Measurements from ENCODE around the gene TGIF1. TPM values are rescaled to one million over a fixed set of nuclear protein-coding genes. Genes with fewer than 3 reads are reported as not detected.

TGIF1 gene
- total and polyA plus RNA-seq, 2 of the 4 experiments (the other 2 are of a cell fraction), result 62.1 to 118 TPM

DNA sequence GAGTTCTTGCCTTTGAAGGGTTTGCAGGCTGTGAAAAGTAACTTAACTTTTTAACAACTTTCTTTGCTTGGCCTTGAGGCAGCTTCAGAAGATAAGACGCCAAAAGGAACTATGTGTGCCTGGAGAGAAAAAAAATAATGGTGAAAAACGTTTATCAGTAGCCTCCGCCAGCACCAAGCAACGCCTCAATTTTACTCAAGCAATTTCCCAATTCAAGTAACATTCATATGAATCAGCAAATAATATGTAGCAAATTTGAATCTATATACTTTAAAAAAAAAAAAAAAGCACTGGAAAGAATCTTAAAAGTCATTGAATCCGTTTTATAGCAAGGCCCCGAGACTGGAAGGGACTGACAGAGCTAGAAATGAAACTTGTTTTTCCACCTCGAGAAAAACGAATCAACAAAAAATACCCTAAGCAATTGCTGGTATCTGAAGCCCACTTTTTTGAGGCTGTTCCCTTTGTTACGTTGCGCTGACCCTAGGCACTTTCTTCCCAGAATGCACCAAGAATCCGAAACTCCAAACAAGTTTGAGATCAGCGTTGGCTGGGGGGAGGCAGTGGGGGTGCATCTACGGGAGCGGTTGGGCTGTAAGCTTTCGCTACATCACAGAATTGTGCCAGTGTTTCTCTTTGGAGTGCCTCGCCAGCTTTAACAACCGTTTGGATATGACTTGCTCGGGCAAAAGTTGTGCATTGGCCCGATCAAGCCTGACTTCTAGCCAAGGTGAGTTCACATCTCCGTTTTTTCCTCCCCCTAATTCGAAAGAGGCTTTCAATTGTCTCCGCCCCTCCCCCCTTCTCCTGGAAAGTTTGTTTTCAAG lies 2.7 kb upstream of the TGIF1 start:
- Histone ChIP-seq H2BK15ac (ENCODE audit: low read depth, low read length) (peak overlapping the region; percentile 53; the same call in 2 of the 3 replicates), H2AK9ac (replicated peaks; ENCODE audit: low read depth, low read length, poor library complexity) (peak overlapping the region; percentile 83), H3K4me2 (ENCODE audit: low read depth, low read length) (peak overlapping the region; percentile 84), H3K4ac (ENCODE audit: low read depth, low read length) (peak overlapping the region; percentile 66), H3K23ac (ENCODE audit: low read depth, low read length) (peak overlapping the region; percentile 78), H3K79me1 (ENCODE audit: low read depth in 1 of 2, low read length in 2 of 2) (no peaks in the 10 kb centered on the region; a peak in 2 of 4 replicates), H2AK5ac (ENCODE audit: low read depth, low read length) (peak overlapping the region; percentile 51), H3K9me1 (ENCODE audit: insufficient read depth, low read length) (peaks cover 4% of the 10 kb centered on the region; the same call in 1 of the 2 replicates), H4K91ac (ENCODE audit: insufficient read depth, low read depth, low read length) (peak overlapping the region; percentile 87), H2BK5ac (ENCODE audit: low read depth, low read length, poor library complexity, severe bottlenecking) (peak overlapping the region; percentile 88), H4K8ac (ENCODE audit: low read depth in 2 of 2, low read length in 2 of 2) (peak overlapping the region; percentile 16 to 83), H3K56ac (ENCODE audit: extremely low read depth, insufficient read depth, low read length) (peak overlapping the region; percentile 71), H3K4me1 (ENCODE audit: control insufficient read depth, insufficient read depth, low read length) (peaks cover 2% of the 10 kb centered on the region), H3K9me3 (ENCODE audit: control insufficient read depth, insufficient read depth, low read length) (no peaks in the 10 kb centered on the region), H3K14ac (replicated peaks; ENCODE audit: low read depth, low read length) (peak overlapping the region; percentile 80), H3K36me3 (ENCODE audit: control insufficient read depth, insufficient read depth, low read length) (no peaks in the 10 kb centered on the region), H4K5ac (ENCODE audit: low read depth, low read length) (peak overlapping the region; percentile 45), H4K20me1 (ENCODE audit: insufficient read depth, low read length) (no peaks in the 10 kb centered on the region), H2BK20ac (ENCODE audit: low read depth, low read length) (peak overlapping the region; percentile 69), H2BK120ac (ENCODE audit: low read depth, low read length) (peak overlapping the region; percentile 69), H3K27ac (ENCODE audit: insufficient read depth, low read length) (peak overlapping the region; percentile 78), H3K27me3 (ENCODE audit: control insufficient read depth, insufficient read depth, low read length) (no peaks in the 10 kb centered on the region), H3K9ac (ENCODE audit: low read depth, low read length) (peak overlapping the region; percentile 75), H3K18ac (ENCODE audit: low read depth, low read length) (peak overlapping the region; percentile 54), H3K4me3 (ENCODE audit: insufficient read depth, low read depth, low read length) (peak overlapping the region; percentile 48), H2AFZ (replicated peaks; ENCODE audit: low read length, poor library complexity) (peak overlapping the region; percentile 88)
- dilution Hi-C loops (cut with HindIII; ENCODE audit: low sequenced_read_pairs, unreplicated experiment), result no loop called here
- ATAC-seq (ENCODE audit: low read depth), result no peak
- in situ Hi-C loops (cut with MboI; ENCODE audit: low sequenced_read_pairs), result no loop called here
- whole genome bisulfite sequencing, 2 experiments (ENCODE audit: extremely low coverage in 2 of 2, insufficient read length in 1 of 2), result 0% methylated on average over 11 of the region's 22 CpGs; no CpG with 5 or more reads in 1 of the 2 experiments
- BruUV-seq (replicated peaks), result no TSS peak
- no peak for TF ChIP-seq SMC3 (IDR thresholded peaks at IDR 0.05; ENCODE audit: low read depth, low read length)
- peak; percentile 78 for TF ChIP-seq CEBPB (IDR thresholded peaks at IDR 0.05; ENCODE audit: low read depth, low read length)
- peak; percentile 62 for DNase-seq
- CTCF ChIA-PET, result interaction anchor here (0.5 to 1.1 kb wide), 5 partner anchors 19 to 1330 kb away, joined by 3 to 5 read pairs (median 3); no protein-coding TSS in a partner anchor
- POLR2A ChIA-PET (ENCODE audit: unreplicated experiment), result interaction anchor here (0.6 to 1.3 kb wide), 3 partner anchors 148 to 423 kb away, joined by 3 to 11 read pairs (median 8); no protein-coding TSS in a partner anchor
- intact Hi-C loops (cut with micrococcal nuclease), result loop anchor here (1.0 kb wide), 1 partner anchor 142 kb away; no protein-coding TSS in a partner anchor

All from IMR-90 (cell line).